ENCODE measurements around the gene KCNN3. TPM values are rescaled to one million over a fixed set of nuclear protein-coding genes. Genes with fewer than 3 reads are reported as not detected.
A peak's percentile ranks its signal among the peaks of the same experiment; 100 is the strongest.

Gene KCNN3
- total RNA-seq, 1 donor from 2014 or later: 0.92 TPM

DNA sequence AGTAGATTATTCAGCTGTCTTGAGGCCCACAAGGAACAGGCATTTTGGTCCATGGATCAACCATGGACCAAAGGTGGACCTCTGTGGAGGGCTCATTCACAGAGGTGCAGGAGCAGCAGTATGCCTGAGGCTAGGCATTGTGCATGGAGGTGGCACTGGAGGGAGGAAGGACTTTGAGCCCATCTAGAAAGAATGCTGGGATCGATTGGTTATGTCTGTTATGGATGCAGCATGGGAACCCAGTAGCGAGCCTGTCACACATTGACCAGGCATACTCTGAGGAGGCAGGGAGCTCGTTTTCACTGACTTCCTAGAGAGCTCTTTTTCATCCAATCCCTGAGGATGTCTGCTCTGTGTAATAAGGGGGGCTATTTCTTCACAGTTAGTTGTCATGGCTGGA is 75.5 kb downstream of the KCNN3 start:
- Mint-ChIP-seq H3K4me1 (ENCODE audit: low read depth) (peaks cover 11% of the 10 kb centered on the region), H3K36me3 (ENCODE audit: low read depth) (no peaks in the 10 kb centered on the region), H3K27ac (ENCODE audit: unreplicated experiment) (no peak overlapping the region), H3K9me3 (ENCODE audit: low read depth) (no peaks in the 10 kb centered on the region), H3K27me3 (ENCODE audit: low read depth) (peaks cover 18% of the 10 kb centered on the region), H3K4me3 (ENCODE audit: unreplicated experiment) (no peak overlapping the region)
- TF ChIP-seq, protein P1, sequence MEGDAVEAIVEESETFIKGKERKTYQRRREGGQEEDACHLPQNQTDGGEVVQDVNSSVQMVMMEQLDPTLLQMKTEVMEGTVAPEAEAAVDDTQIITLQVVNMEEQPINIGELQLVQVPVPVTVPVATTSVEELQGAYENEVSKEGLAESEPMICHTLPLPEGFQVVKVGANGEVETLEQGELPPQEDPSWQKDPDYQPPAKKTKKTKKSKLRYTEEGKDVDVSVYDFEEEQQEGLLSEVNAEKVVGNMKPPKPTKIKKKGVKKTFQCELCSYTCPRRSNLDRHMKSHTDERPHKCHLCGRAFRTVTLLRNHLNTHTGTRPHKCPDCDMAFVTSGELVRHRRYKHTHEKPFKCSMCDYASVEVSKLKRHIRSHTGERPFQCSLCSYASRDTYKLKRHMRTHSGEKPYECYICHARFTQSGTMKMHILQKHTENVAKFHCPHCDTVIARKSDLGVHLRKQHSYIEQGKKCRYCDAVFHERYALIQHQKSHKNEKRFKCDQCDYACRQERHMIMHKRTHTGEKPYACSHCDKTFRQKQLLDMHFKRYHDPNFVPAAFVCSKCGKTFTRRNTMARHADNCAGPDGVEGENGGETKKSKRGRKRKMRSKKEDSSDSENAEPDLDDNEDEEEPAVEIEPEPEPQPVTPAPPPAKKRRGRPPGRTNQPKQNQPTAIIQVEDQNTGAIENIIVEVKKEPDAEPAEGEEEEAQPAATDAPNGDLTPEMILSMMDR (IDR thresholded peaks at IDR 0.05): no peak
- no peak for DNase-seq (ENCODE audit: low spot score)

DNA sequence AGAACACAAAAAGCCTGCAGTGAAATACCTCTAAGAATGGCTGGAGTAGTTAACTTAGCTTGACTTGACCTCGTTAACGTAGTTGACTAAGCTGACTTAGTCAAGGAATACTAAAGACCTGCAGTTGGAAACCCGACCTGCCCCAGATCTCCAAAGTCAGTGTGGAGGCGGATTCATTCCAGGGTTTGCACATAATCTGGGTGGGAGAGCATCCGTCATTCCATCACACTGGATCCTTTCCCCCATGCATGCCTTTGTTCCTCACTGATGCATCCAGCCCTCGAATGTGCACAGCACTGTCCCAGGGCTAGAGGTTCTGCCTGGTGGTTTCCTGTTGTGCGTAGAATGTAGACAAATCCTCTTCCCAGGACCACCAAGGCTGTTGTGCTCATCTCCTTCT is 76.4 kb downstream of the KCNN3 start:
- Mint-ChIP-seq H3K27ac (ENCODE audit: unreplicated experiment) (no peak overlapping the region), H3K4me3 (ENCODE audit: unreplicated experiment) (no peak overlapping the region), H3K9me3 (ENCODE audit: low read depth) (no peaks in the 10 kb centered on the region), H3K4me1 (ENCODE audit: low read depth) (peaks cover 11% of the 10 kb centered on the region), H3K36me3 (ENCODE audit: low read depth) (no peaks in the 10 kb centered on the region), H3K27me3 (ENCODE audit: low read depth) (peaks cover 18% of the 10 kb centered on the region)
- no peak for DNase-seq (ENCODE audit: low spot score)
- TF ChIP-seq, protein P1 (IDR thresholded peaks at IDR 0.05): no peak

DNA sequence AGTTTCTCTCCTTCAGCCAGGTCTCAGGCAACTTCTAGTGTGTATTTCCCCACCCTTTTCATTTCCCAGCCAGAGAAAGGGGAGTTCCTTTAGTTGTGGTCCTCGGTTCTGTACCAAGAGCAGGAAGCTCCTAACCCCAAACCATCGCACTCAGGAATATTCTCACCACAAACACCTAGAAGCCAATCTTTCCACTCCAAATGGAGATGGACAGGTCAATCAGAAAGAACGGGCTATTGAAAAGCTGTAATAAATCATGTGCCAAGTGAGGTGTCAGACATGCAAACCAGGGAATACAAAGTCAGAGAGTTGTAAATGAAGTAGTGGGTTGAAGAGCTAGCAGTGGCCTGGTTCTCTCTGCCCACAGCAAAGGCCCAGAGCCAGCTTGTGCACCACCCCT is 77.2 kb downstream of the KCNN3 start:
- H3K4me3 Mint-ChIP-seq (ENCODE audit: unreplicated experiment): no peak overlapping the region
- no peak for DNase-seq (ENCODE audit: low spot score)
- TF ChIP-seq, protein P1 (IDR thresholded peaks at IDR 0.05): no peak
- peaks cover 11% of the 10 kb centered on the region for H3K4me1 Mint-ChIP-seq (ENCODE audit: low read depth)
- no peak overlapping the region for H3K27ac Mint-ChIP-seq (ENCODE audit: unreplicated experiment)
- peaks cover 20% of the 10 kb centered on the region for H3K27me3 Mint-ChIP-seq (ENCODE audit: low read depth)
- H3K36me3 Mint-ChIP-seq (ENCODE audit: low read depth): no peaks in the 10 kb centered on the region
- no peaks in the 10 kb centered on the region for H3K9me3 Mint-ChIP-seq (ENCODE audit: low read depth)

DNA sequence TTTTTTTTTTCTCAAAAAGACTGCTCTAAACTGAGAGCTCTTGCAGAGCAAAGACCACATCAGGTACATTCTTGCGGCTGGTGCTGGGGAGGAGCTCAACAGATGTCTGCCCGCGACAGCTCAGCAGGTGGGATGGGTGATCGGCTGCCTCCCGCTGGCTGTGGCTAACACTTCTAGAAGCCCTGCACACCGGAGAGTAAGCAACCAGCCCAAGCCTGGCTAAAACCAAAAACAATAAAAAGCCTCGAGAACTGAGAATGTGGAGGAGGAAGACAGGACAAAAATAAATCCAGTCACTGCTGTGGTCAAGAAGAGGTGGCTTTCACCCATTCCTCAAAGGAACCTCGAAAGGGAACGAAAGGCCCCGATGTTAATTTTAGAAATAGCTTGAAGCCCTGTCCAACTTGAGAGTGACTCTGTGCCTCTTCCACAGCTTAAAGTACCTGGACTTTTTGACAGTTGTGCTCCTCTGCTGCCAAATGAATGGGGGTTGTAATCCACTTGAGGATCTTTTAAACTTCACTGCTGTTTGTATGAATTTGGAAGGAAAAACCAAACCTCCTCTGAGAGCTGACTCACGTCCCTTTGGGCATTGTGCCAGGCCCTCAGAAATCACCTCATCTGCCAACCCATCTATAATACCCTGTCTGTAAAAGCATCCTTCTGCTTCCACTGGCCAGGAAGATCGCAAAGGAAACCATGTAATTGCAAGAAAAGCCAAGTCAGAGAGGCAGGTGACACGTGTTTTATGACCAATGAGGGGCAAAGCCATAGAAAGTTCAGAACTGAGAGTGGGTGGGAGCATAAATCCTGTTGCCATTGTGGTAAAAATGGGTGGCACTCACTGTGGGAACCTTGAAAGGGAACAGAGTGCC is 78.6 kb downstream of the KCNN3 start:
- TF ChIP-seq, protein P1 (IDR thresholded peaks at IDR 0.05): no peak
- H3K27me3 Mint-ChIP-seq (ENCODE audit: low read depth): peaks cover 20% of the 10 kb centered on the region
- H3K36me3 Mint-ChIP-seq (ENCODE audit: low read depth): no peaks in the 10 kb centered on the region
- H3K4me1 Mint-ChIP-seq (ENCODE audit: low read depth): peaks cover 11% of the 10 kb centered on the region
- no peak overlapping the region for H3K4me3 Mint-ChIP-seq (ENCODE audit: unreplicated experiment)
- peak overlapping the region; percentile 34 for H3K27ac Mint-ChIP-seq (ENCODE audit: unreplicated experiment)
- DNase-seq (ENCODE audit: low spot score): no peak
- no peaks in the 10 kb centered on the region for H3K9me3 Mint-ChIP-seq (ENCODE audit: low read depth)

DNA sequence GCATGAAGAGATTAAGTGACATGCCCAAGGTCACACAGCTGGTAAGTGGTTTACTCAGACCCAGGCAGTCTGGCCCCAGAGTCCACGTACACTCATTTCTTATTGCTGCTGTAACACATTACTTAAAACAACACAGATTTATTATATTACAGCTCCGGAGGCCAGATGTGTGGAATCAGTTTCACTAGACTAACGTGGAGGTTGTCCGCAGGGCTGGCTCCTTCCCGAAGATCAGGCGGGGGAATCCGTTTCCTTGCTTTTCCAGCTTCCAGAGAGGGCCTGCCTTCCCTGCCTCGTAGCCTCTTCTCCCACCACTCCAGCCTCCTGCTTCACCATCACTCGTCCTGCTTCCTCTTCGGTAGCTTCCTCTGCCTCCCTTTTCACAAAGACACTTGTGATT is 81.2 kb downstream of the KCNN3 start:
- Mint-ChIP-seq H3K27me3 (ENCODE audit: low read depth) (peaks cover 15% of the 10 kb centered on the region), H3K4me1 (ENCODE audit: low read depth) (peaks cover 11% of the 10 kb centered on the region), H3K9me3 (ENCODE audit: low read depth) (no peaks in the 10 kb centered on the region), H3K36me3 (ENCODE audit: low read depth) (no peaks in the 10 kb centered on the region), H3K4me3 (ENCODE audit: unreplicated experiment) (no peak overlapping the region), H3K27ac (ENCODE audit: unreplicated experiment) (no peak overlapping the region)
- no peak for DNase-seq (ENCODE audit: low spot score)
- TF ChIP-seq, protein P1 (IDR thresholded peaks at IDR 0.05): no peak
